Measurements from ENCODE around the gene PMS1. TPM values are rescaled to one million over a fixed set of nuclear protein-coding genes. Genes with fewer than 3 reads are reported as not detected.

PMS1 gene
- total RNA-seq, 2 experiments from 2014 or later, result 41.8 to 48.8 TPM

GRCh38 chr2:189797902-189798301 lies 13.7 kb downstream of the PMS1 start:
- H3K27ac Mint-ChIP-seq, result no peak overlapping the region

GRCh38 chr2:189798312-189799029 lies 14.2 kb downstream of the PMS1 start:
- H3K4me3 Mint-ChIP-seq, result no peak overlapping the region
- no peaks in the 10 kb centered on the region for H3K9me3 Mint-ChIP-seq
- DNase-seq, result no peak
- H3K27me3 Mint-ChIP-seq, result no peaks in the 10 kb centered on the region
- peaks cover 22% of the 10 kb centered on the region for H3K36me3 Mint-ChIP-seq
- H3K27ac Mint-ChIP-seq, result no peak overlapping the region
- H3K4me1 Mint-ChIP-seq, result peaks cover 14% of the 10 kb centered on the region

More at GRCh38 chr2:189797902-189798301, 13.7 kb downstream of the PMS1 start:
- Mint-ChIP-seq H3K9me3 (no peaks in the 10 kb centered on the region), H3K4me3 (no peak overlapping the region), H3K36me3 (peaks cover 25% of the 10 kb centered on the region), H3K27me3 (no peaks in the 10 kb centered on the region), H3K4me1 (peaks cover 16% of the 10 kb centered on the region)
- DNase-seq, result no peak

GRCh38 chr2:189799030-189799331 lies 14.7 kb downstream of the PMS1 start:
- Mint-ChIP-seq H3K4me1 (peaks cover 14% of the 10 kb centered on the region), H3K27ac (no peak overlapping the region), H3K4me3 (no peak overlapping the region), H3K27me3 (no peaks in the 10 kb centered on the region), H3K9me3 (no peaks in the 10 kb centered on the region), H3K36me3 (peaks cover 22% of the 10 kb centered on the region)
- no peak for DNase-seq

GRCh38 chr2:189799531-189799930 lies 15.3 kb downstream of the PMS1 start:
- H3K4me1 Mint-ChIP-seq, result peaks cover 14% of the 10 kb centered on the region
- no peak for DNase-seq
- no peak overlapping the region for H3K27ac Mint-ChIP-seq
- H3K36me3 Mint-ChIP-seq, result peaks cover 19% of the 10 kb centered on the region
- H3K9me3 Mint-ChIP-seq, result no peaks in the 10 kb centered on the region
- no peaks in the 10 kb centered on the region for H3K27me3 Mint-ChIP-seq
- H3K4me3 Mint-ChIP-seq, result no peak overlapping the region

GRCh38 chr2:189802396-189802912 lies 18.2 kb downstream of the PMS1 start:
- no peaks in the 10 kb centered on the region for H3K9me3 Mint-ChIP-seq
- H3K4me1 Mint-ChIP-seq, result peaks cover 13% of the 10 kb centered on the region
- H3K36me3 Mint-ChIP-seq, result peaks cover 17% of the 10 kb centered on the region
- H3K27me3 Mint-ChIP-seq, result no peaks in the 10 kb centered on the region
- H3K27ac Mint-ChIP-seq, result no peak overlapping the region
- no peak overlapping the region for H3K4me3 Mint-ChIP-seq
- no peak for DNase-seq

GRCh38 chr2:189803431-189803830 lies 19.2 kb downstream of the PMS1 start:
- Mint-ChIP-seq H3K9me3 (no peaks in the 10 kb centered on the region), H3K4me1 (peaks cover 13% of the 10 kb centered on the region), H3K27ac (no peak overlapping the region), H3K4me3 (no peak overlapping the region), H3K27me3 (no peaks in the 10 kb centered on the region), H3K36me3 (peaks cover 18% of the 10 kb centered on the region)
- no peak for DNase-seq

- peaks cover 13% of the 10 kb centered on the region for H3K4me1 Mint-ChIP-seq
- H3K27me3 Mint-ChIP-seq, result no peaks in the 10 kb centered on the region
- peaks cover 1% of the 10 kb centered on the region for H3K9me3 Mint-ChIP-seq
- H3K36me3 Mint-ChIP-seq, result peaks cover 54% of the 10 kb centered on the region
- no peak overlapping the region for H3K4me3 Mint-ChIP-seq
- H3K27ac Mint-ChIP-seq, result peak overlapping the region; percentile 49
- DNase-seq, result no peak
Measured at GRCh38 chr2:189818249-189819038, 34.2 kb downstream of the PMS1 start.

GRCh38 chr2:189819297-189819704 lies 35.1 kb downstream of the PMS1 start:
- Mint-ChIP-seq H3K27ac (peak overlapping the region; percentile 49), H3K9me3 (peaks cover 1% of the 10 kb centered on the region), H3K4me3 (no peak overlapping the region), H3K36me3 (peaks cover 46% of the 10 kb centered on the region), H3K4me1 (peaks cover 13% of the 10 kb centered on the region), H3K27me3 (no peaks in the 10 kb centered on the region)
- no peak for DNase-seq

GRCh38 chr2:189821953-189822748 lies 37.9 kb downstream of the PMS1 start:
- H3K27ac Mint-ChIP-seq, result no peak overlapping the region
- H3K27me3 Mint-ChIP-seq, result no peaks in the 10 kb centered on the region
- peaks cover 36% of the 10 kb centered on the region for H3K36me3 Mint-ChIP-seq
- H3K4me1 Mint-ChIP-seq, result peaks cover 13% of the 10 kb centered on the region
- peaks cover 1% of the 10 kb centered on the region for H3K9me3 Mint-ChIP-seq
- no peak overlapping the region for H3K4me3 Mint-ChIP-seq
- no peak for DNase-seq

GRCh38 chr2:189824694-189825396 lies 40.6 kb downstream of the PMS1 start:
- no peak overlapping the region for H3K27ac Mint-ChIP-seq
- peaks cover 3% of the 10 kb centered on the region for H3K4me1 Mint-ChIP-seq
- DNase-seq, result no peak
- peaks cover 24% of the 10 kb centered on the region for H3K36me3 Mint-ChIP-seq
- no peaks in the 10 kb centered on the region for H3K27me3 Mint-ChIP-seq
- H3K9me3 Mint-ChIP-seq, result no peaks in the 10 kb centered on the region
- H3K4me3 Mint-ChIP-seq, result no peak overlapping the region

GRCh38 chr2:189826039-189826438 lies 41.8 kb downstream of the PMS1 start:
- Mint-ChIP-seq H3K36me3 (peaks cover 17% of the 10 kb centered on the region), H3K9me3 (no peaks in the 10 kb centered on the region), H3K27me3 (no peaks in the 10 kb centered on the region), H3K4me3 (no peak overlapping the region), H3K27ac (no peak overlapping the region), H3K4me1 (peaks cover 3% of the 10 kb centered on the region)
- DNase-seq, result no peak

GRCh38 chr2:189829102-189829833 lies 45.0 kb downstream of the PMS1 start:
- H3K4me3 Mint-ChIP-seq, result no peak overlapping the region
- peaks cover 3% of the 10 kb centered on the region for H3K4me1 Mint-ChIP-seq

GRCh38 chr2:189830510-189830909 lies 46.3 kb downstream of the PMS1 start:
- Mint-ChIP-seq H3K36me3 (peaks cover 19% of the 10 kb centered on the region), H3K4me1 (peaks cover 3% of the 10 kb centered on the region), H3K4me3 (no peak overlapping the region), H3K27ac (no peak overlapping the region), H3K27me3 (no peaks in the 10 kb centered on the region), H3K9me3 (no peaks in the 10 kb centered on the region)
- DNase-seq, result no peak

More at GRCh38 chr2:189829102-189829833, 45.0 kb downstream of the PMS1 start:
- DNase-seq, result no peak
- H3K27ac Mint-ChIP-seq, result no peak overlapping the region
- no peaks in the 10 kb centered on the region for H3K9me3 Mint-ChIP-seq
- H3K36me3 Mint-ChIP-seq, result peaks cover 17% of the 10 kb centered on the region
- H3K27me3 Mint-ChIP-seq, result no peaks in the 10 kb centered on the region

GRCh38 chr2:189834059-189834458 lies 49.8 kb downstream of the PMS1 start:
- H3K4me1 Mint-ChIP-seq, result peaks cover 6% of the 10 kb centered on the region
- H3K27ac Mint-ChIP-seq, result no peak overlapping the region
- no peak overlapping the region for H3K4me3 Mint-ChIP-seq
- peaks cover 29% of the 10 kb centered on the region for H3K36me3 Mint-ChIP-seq
- H3K27me3 Mint-ChIP-seq, result no peaks in the 10 kb centered on the region
- H3K9me3 Mint-ChIP-seq, result no peaks in the 10 kb centered on the region
- DNase-seq, result no peak
